Measurements from ENCODE around the gene GRIPAP1. TPM values are rescaled to one million over a fixed set of nuclear protein-coding genes. Genes with fewer than 3 reads are reported as not detected.

The GRIPAP1 gene
- total and polyA plus RNA-seq, 2 donors (not counting 3 experiments of a cell fraction or from before 2014, with no cell fraction given) = 25.3 to 49.4 TPM

- BruUV-seq (replicated peaks) = no TSS peak
- Histone ChIP-seq H3K9ac (replicated peaks; ENCODE audit: extremely low read depth, insufficient read depth, low read length) (no peak overlapping the region), H4K20me1 (replicated peaks; ENCODE audit: control insufficient read depth, extremely low read depth, insufficient read depth, low read length) (no peaks in the 10 kb centered on the region), H2AFZ (ENCODE audit: low read depth, low read length) (no peak overlapping the region), H3K79me2 (ENCODE audit: control insufficient read depth, insufficient read depth, low read length) (peaks cover 8% of the 10 kb centered on the region), H3K9me3 (replicated peaks; ENCODE audit: control insufficient read depth, insufficient read depth, low read length) (no peaks in the 10 kb centered on the region), H3K4me1 (ENCODE audit: control insufficient read depth, extremely low read depth, insufficient read depth, low read length) (peaks cover 3% of the 10 kb centered on the region), H3K4me3 (replicated peaks in 1 of 3; ENCODE audit: insufficient read depth in 1 of 3, low read depth in 1 of 3, low read length in 3 of 3) (no peak overlapping the region), H3K27me3 (ENCODE audit: control insufficient read depth in 2 of 2, insufficient read depth in 2 of 2, low read length in 2 of 2) (no peaks in the 10 kb centered on the region), H3K9me1 (replicated peaks; ENCODE audit: control insufficient read depth, extremely low read depth, insufficient read depth, low read length) (no peaks in the 10 kb centered on the region), H3K36me3 (ENCODE audit: control insufficient read depth in 2 of 2, extremely low read depth in 1 of 2, insufficient read depth in 2 of 2, low read length in 2 of 2) (peaks cover 0 to 15% of the 10 kb centered on the region in 2 experiments), H3K27ac (ENCODE audit: insufficient read depth, low read depth, low read length) (no peak overlapping the region), H3K4me2 (ENCODE audit: insufficient read depth, low read length) (no peak overlapping the region)
- intact Hi-C loops (cut with micrococcal nuclease) (loop anchor here (1.0 kb wide), 1 partner anchor 43 kb away; the partner anchor contains the start of gene TFE3), dilution Hi-C loops (cut with MboI; ENCODE audit: extremely low pct_ligation_motif_present, low sequenced_read_pairs) (no loop called here)
- ChIA-PET POLR2A (no interaction called here), CTCF (no interaction called here)
- FAIRE-seq (no peak), DNase-seq (ENCODE audit: low read depth, low spot score) (no peak)
- TF ChIP-seq JUN (IDR thresholded peaks at IDR 0.05; ENCODE audit: borderline replicate concordance, insufficient read depth, insufficient read length, low read depth) = no peak
- TF ChIP-seq POLR2A (IDR thresholded peaks at IDR 0.05; ENCODE audit: low read depth, low read length) = no peak
- no peak for TF ChIP-seq FOS (IDR thresholded peaks at IDR 0.05; ENCODE audit: borderline replicate concordance, insufficient read depth, low read length)
- TF ChIP-seq CTCF (IDR thresholded peaks at IDR 0.05; ENCODE audit: extremely low read depth in 1 of 2, insufficient read depth in 1 of 2, low read depth in 1 of 2, low read length in 2 of 2) = no peak
- no peak for TF ChIP-seq EZH2 (IDR thresholded peaks at IDR 0.05; ENCODE audit: borderline replicate concordance, low read depth, low read length, severe bottlenecking)
- no peak for TF ChIP-seq GATA2 (IDR thresholded peaks at IDR 0.05; ENCODE audit: insufficient read depth, insufficient read length, low read depth, low read length)
Observed at GRCh38 chrX:49000636-49001035, 1.4 kb downstream of the GRIPAP1 start.

DNA sequence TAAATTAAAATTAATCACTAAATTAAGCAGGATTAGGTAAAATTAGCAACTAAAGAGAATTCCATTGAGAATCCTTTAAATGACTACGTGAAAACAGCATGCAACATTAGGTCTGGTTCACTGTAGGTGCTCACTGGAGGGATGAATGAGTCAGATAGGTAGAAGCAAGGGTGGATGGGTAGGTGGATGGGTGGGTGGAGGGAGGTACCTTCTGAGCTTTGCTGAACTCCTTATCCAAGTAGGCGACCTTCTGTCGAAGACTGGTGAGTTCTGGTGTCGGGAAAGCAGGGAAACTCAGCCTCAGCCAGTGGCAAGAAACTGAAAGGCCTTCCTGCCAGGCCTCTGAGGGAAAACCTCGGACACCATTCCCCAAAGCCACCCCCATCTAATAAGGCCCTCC lies 3.0 kb downstream of the GRIPAP1 start:
- ChIA-PET POLR2A (no interaction called here), CTCF (interaction anchor here (1.0 kb wide), 1 partner anchor 10 kb away, joined by 3 read pairs; no protein-coding TSS in a partner anchor)
- no peaks in the 10 kb centered on the region for H3K27me3 ChIP-seq (ENCODE audit: control insufficient read depth in 2 of 2, insufficient read depth in 2 of 2, low read length in 2 of 2)

More for the DNA sequence above, 3.0 kb downstream of the GRIPAP1 start:
- dilution Hi-C loops (cut with MboI; ENCODE audit: extremely low pct_ligation_motif_present, low sequenced_read_pairs) = no loop called here
- TF ChIP-seq EZH2 (IDR thresholded peaks at IDR 0.05; ENCODE audit: borderline replicate concordance, low read depth, low read length, severe bottlenecking) = no peak
- TF ChIP-seq CTCF (IDR thresholded peaks at IDR 0.05; ENCODE audit: extremely low read depth in 1 of 2, insufficient read depth in 1 of 2, low read depth in 1 of 2, low read length in 2 of 2) = no peak
- TF ChIP-seq JUN (IDR thresholded peaks at IDR 0.05; ENCODE audit: borderline replicate concordance, insufficient read depth, insufficient read length, low read depth) = no peak
- TF ChIP-seq FOS (IDR thresholded peaks at IDR 0.05; ENCODE audit: borderline replicate concordance, insufficient read depth, low read length) = no peak
- no peak for DNase-seq (ENCODE audit: low read depth, low spot score)
- no peak for FAIRE-seq
- BruUV-seq (replicated peaks) = no TSS peak
- Histone ChIP-seq H3K9me1 (replicated peaks; ENCODE audit: control insufficient read depth, extremely low read depth, insufficient read depth, low read length) (no peaks in the 10 kb centered on the region), H3K36me3 (ENCODE audit: control insufficient read depth in 2 of 2, extremely low read depth in 1 of 2, insufficient read depth in 2 of 2, low read length in 2 of 2) (peaks cover 0 to 15% of the 10 kb centered on the region in 2 experiments), H3K4me3 (replicated peaks in 1 of 3; ENCODE audit: insufficient read depth in 1 of 3, low read depth in 1 of 3, low read length in 3 of 3) (no peak overlapping the region), H3K27ac (ENCODE audit: insufficient read depth, low read depth, low read length) (no peak overlapping the region), H3K79me2 (ENCODE audit: control insufficient read depth, insufficient read depth, low read length) (peaks cover 8% of the 10 kb centered on the region), H3K4me2 (ENCODE audit: insufficient read depth, low read length) (no peak overlapping the region), H3K4me1 (ENCODE audit: control insufficient read depth, extremely low read depth, insufficient read depth, low read length) (peaks cover 3% of the 10 kb centered on the region), H2AFZ (ENCODE audit: low read depth, low read length) (no peak overlapping the region), H3K9ac (replicated peaks; ENCODE audit: extremely low read depth, insufficient read depth, low read length) (no peak overlapping the region), H3K9me3 (replicated peaks; ENCODE audit: control insufficient read depth, insufficient read depth, low read length) (no peaks in the 10 kb centered on the region), H4K20me1 (replicated peaks; ENCODE audit: control insufficient read depth, extremely low read depth, insufficient read depth, low read length) (no peaks in the 10 kb centered on the region)
- intact Hi-C loops (cut with micrococcal nuclease) = no loop called here

Measured in endothelial cell of umbilical vein (primary cell).